NCI-H1105 treated with DMSO at 0.1 percent for 48 hours (cell line): ENCODE data around the gene LPCAT1.
A peak's percentile ranks its signal among the peaks of the same experiment; 100 is the strongest.
"Not testable (repeated sequence)": the region's sequence is repeated elsewhere in the genome, so short reads cannot be mapped to it uniquely, and the experiment has no call there.

Source experiments
- DNase-seq: peaks from one replicate; lab custom pipeline; 2025; lab: John Stamatoyannopoulos, UW

LPCAT1 gene

DNA sequence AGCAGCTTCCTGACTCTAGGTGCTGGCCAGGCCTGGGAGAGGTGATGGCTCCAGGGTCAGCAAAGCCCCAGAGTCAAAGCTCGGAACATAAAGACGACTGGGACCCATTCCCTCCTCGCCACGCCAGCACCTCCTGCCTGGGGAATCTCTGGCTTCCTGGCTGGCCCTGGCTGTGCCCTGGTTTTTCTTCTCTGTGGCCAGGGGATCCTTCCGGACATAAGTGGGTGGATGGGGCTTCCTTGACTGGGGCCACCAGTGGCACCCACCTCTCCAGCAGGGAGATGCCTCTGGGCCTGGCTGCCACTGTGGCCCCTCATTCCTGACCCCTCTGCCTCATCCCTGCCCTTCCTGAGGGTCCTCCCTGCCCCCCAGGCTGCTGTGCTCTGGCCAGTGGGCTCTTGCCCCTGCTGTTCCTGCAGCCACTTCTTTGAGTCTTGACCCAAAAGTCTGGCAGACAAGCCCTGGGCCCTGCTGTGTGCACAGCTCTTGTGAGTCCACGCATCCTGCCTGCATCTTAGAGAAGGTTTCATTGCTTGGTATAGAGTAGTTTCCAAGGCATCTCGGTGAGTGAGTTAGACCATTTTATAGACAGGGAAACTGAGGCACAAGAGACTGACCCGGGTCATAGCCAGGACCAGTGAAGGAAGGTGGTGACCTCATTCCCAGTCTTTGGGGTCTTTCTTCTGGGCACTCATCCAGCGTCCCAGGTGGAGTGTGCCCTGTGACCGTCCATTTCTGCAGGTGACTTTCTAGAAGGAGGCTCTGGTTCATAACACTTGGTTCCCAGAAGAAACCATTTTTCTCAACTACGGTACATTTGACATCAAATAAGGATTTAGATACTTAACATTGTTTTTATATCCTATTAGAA lies 17.3 kb upstream of the LPCAT1 start:
- DNase-seq = no peak

DNA sequence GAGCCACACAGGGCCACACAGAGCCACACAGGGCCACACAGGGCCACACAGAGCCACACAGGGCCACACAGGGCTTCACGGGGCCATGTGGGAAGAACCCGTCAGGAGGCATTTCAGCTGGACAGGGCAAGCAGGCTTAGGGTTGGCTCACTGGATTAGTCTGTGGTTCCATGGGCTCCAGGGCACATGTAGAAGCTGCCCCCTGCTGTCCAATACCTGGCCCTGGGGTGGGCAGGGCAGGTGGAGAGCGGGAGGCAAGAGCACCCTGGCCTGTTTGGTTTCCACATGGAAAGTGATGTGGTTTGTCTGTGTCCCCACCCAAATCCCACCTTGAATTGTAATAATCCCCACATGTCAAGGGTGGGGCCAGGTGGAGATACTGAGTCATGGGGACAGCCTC lies 16.4 kb upstream of the LPCAT1 start:
- DNase-seq = no peak

DNA sequence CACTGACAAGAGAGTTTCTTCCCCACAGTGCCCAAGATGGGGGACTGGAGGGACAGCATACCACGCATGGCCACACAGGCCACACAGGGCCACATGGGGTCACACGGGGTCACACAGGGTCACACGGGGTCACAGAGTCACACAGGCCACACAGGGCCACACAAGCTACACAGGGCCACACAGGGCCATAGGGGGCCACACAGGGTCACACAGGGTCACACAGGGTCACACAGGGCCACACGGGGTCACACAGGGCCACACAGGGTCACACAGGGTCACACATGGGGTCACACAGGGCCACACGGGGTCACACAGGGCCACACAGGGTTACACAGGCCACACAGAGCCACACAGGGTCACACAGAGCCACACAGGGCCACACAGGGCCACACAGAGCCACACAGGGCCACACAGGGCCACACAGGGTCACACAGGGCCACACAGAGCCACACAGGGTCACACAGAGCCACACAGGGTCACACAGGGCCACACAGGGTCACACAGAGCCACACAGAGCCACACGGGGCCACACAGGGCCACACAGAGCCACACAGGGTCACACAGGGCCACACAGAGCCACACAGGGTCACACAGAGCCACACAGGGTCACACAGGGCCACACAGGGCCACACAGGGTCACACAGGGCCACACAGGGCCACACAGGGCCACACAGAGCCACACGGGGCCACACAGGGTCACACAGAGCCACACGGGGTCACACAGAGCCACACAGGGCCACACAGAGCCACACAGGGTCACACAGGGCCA lies 15.8 kb upstream of the LPCAT1 start:
- not testable (repeated sequence) for DNase-seq

DNA sequence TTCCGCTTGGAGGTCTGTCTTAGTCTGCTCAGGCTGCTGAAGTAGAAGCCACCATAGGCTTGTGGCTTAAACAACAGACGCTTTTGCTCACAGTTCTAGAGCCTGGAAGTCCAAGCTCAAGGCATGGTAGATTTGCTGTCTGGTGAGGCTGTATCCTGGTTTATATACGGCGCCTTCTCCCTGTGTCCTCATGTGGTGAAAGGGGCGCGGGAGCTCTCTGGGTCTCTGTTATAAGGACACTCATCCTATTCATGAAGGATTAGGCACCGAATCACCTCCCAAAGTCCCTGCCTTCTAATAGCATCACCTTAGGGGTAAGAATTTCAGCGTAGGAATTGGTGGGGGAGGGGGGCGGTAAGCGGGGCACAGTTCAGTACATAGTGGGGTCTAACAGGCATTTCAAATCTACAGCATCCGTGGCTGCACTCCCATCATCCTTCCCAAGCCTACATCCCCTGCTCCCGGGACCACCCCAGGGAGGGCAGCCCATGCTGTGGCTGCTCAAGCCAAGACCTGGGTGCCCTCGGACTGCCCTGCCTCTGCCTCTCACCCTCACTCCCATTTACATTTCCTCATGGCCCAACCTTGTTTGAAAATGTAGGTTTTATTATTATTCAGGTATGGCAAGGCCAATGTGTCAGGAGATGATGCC lies 15.1 kb upstream of the LPCAT1 start:
- DNase-seq = no peak

DNA sequence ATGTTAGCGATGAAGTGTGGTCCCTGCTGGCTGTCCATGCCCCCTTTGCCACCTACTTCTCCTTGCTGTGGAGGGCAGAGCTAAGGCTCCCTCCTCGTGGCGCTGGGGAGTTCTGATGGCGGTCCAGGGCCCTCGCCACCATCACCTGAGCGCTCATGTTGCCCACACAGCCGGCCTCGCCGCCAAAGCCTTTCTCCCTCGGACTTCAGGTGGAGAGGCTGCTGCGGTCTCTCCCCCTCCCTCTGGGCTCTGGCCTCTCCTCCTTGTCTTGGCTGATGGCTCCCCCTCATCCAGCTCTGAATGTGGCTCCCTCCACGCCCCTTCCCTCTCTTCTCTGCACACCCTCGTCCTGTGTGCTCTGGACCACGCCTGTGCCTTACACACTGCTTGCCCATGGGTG lies 14.5 kb upstream of the LPCAT1 start:
- DNase-seq = no peak

DNA sequence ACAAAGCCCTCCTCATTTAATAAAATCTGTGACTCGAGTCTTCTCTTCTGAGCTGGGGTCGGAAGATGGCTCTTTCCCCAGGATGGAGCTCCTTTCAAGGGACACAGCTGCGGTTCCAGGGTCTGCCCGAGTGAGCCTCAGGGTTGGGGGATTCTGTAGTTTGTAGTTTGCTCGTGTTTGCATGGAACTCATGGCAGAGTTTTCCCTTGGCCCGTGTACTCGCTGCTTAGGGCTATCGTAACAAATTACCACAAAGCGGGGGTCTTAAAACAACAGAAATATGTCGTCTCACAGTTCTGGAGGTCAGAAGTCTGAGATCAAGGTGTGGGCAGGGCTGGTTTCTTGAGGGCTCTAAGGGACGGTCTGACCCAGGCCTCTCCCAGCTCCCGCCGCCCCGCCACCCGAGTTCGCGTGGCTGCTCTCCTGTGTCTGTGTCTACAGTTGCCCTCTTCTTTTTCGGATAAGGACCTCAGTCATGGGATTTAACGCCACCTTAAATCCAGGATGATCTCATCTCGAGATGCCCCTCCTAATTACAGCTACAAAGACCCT lies 13.9 kb upstream of the LPCAT1 start:
- DNase-seq = no peak

DNA sequence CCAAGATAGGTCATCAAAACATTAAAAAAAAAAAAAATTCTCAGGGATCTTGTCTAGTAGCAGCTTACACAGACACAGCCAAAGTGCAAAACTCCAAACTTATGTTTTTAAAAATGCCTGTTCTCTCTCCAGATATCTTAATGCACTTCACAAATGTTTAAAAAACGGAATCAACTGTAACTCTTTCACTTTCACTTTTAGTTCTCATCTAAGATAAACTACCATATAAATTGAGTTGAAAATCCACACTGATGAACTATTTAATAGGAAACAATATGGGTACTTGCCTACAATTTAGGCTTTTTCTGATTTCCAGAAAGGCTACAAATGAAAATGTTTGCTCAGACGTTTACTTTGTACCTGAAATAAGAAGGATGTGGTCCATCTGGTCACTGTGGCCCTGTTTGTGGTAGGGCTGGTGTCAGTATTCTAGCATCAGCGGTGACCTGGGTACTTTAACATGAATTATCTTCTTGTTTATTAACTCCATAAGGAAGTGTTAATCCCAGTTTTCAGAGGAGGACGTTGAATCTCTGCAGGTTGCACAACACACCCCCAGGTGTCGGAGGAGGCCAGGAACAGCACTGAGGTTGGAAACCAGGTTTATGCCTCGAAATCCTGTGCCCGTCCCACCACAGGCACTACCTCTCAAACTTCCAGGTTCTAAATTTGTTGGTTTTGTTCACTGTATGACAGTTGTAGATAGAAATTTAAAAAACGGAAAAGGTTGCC lies 13.3 kb upstream of the LPCAT1 start:
- DNase-seq = no peak

DNA sequence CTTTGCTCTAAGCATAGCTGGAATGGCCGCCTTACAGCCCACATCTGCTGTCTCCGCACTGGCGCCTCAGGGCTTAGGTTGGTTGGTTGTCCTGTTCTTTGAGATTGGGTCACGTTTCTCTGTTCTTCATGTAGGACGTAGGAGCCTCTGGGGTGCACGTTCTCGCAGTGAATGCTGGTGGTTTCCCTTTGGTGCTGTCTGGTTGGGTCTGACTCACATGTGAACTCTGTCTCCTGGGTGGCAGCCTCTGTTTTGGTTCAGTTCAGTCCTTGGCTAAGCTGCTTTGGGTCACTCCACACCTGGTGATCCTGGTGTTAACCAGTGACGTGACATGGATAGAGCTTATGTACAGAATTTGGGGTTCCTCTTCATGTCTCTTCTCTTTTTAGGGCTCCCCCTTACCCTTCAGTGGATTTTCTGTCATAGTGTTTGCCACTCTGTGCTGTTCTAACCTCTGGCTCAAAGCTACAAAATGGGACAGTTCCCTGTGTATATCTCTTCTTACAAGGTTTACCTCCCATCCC lies 12.6 kb upstream of the LPCAT1 start:
- no peak for DNase-seq

DNA sequence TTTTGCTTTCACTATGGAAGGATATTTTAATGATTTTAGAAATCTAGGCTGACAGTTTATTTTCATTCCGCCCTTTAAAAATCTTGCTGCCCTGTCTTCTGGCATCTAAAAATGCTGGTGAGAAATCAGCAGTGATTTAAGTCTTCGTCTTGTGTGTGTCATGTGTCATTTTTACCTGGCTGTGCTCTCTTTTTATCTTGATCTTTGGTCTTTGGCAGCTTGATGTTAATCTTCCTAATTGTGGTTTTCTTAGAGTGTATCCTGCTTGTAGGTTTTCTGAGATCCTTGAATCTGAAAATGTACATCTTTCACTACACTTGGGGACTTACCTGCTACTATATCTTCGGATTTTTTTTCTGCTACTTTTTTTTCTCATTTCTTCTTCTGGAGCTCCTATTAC lies 11.9 kb upstream of the LPCAT1 start:
- no peak for DNase-seq

DNA sequence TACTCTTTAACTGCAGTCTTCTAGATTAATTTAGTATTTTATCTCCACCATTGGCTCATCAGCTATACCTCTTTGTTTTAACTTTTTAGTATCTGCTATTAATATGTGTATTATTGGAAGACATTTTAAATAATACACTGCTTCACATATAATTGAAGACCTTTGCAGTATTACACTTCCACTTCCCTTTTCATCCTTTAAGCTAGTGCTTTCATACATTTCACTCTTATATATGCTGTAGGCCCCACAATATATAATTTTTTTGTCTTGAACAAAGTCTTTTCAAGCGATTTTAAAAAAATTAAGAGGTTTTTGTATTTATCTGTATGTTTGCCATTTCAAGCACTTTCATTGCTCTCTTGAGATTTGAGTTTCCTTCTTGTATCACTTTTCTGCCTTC lies 8.6 kb upstream of the LPCAT1 start:
- no peak for DNase-seq

DNA sequence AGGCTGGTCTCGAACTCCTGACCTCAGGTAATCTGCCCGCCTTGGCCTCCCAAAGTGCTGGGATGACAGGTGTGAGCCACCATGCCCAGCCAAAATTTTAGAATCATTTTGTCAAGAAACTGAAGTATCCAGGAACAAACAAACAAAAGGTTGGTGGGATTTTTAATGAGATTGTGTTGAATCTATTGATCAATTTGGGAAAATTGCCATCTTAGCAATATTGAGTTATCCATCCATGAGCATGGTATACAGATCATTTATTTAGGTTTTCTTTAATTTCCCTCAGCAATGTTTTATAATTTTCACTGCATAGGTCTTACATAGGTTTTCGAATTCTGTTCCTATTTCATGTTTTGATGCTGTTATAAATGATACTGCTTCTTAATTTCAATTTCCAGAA lies 5.7 kb upstream of the LPCAT1 start:
- DNase-seq = no peak

DNA sequence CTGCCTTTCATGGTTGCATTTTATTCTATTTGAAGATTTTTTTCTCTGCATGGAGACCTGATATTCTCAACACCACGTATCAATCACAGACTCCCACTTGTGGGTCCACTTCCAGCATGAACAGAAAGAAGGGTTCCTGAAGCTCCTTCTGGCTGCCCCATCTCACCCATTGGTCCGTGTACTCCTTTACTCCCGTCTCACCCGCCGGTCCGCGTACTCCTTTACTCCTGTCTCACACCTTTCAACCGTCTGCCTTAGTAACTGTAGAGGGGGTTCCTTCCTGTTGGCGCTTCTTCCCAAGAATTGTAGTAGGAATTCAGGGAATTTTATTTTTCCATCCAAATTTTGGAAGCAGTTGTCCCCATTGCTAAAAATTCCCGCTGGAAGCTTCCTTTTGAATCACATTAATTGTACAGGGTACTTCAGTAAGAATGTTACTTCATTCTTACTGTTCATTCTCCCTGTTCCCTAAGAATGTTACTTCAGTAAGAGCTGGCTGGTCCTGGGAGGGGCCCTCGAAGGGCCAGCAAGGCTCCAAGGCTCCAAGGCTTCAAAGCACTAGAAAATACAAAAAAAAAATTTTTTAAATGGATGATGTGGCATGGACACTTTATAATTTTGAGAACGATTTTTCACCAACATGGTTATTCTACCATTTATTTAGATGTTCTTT lies 3.9 kb upstream of the LPCAT1 start:
- no peak for DNase-seq

DNA sequence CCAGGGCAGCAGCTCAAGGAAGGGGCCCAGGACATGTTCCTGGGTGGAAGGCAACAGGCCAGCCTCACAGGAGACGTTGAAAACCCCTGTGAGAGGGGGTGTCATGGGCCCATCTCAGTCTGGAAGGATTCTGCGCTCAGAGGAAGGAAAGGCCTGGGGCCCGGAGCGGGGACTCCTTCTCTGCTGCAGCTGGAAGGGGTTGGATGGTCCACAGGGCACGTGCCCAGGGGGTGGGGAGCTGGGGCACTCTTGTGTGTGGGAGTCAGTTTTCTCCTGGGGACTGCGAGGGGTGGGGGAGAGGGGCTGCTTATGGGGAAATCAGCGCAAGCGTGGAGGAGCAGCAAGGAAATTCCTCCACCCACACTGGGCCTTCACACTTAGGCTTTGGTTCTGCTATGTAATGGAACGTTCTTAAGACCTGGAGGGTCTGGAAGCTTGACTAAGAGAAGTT lies 2.9 kb upstream of the LPCAT1 start:
- no peak for DNase-seq

DNA sequence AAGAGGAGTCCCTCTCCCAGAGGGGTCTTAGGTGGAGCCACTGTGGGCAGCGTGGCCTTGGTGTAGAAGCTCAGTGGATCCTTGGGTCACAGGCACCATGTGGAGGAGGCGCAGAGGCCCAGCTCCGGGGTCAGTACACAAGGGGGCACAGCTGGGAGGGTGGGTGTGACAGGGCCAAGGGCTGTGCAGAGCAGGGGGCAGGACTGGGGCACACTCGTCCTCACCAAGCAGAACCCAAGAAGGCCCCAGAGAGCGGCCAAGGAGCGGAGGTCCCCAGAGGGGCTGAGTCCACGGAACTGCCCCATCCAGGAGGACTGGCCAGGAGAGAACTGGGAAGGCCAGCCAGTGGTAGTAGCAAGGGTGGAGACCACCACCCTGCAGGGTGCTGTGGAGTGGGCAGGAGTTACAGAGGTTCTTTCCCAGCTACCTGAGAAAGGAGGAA lies 2.5 kb upstream of the LPCAT1 start:
- DNase-seq = no peak

DNA sequence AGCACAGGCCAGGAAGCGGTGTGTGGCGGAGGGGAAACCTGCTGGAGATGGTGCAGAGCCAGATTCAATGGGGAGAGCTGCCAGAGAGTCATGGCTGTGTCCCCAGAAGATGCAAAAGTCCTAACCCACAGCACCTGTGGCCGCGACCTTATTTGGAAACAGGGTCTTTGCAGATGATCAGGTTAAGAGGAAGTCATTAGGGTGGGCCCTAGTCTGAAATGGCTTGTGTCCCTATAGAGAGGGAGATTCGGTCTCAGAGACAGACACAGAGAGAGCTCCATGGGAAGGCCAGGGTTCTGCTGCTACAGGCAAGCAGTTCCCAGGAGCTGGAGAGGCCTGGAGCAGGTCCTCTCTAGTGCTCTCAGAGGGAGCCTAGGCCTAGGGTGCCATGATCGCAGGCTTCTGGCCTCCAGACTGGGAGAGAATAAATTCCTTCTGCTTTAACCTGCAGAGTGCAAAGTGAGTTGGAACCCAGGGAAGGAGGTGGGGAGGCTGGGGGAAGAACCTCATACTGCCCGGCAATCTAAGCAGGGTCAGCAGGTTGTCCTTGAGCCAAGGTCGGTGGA lies 1.9 kb upstream of the LPCAT1 start:
- no peak for DNase-seq

DNA sequence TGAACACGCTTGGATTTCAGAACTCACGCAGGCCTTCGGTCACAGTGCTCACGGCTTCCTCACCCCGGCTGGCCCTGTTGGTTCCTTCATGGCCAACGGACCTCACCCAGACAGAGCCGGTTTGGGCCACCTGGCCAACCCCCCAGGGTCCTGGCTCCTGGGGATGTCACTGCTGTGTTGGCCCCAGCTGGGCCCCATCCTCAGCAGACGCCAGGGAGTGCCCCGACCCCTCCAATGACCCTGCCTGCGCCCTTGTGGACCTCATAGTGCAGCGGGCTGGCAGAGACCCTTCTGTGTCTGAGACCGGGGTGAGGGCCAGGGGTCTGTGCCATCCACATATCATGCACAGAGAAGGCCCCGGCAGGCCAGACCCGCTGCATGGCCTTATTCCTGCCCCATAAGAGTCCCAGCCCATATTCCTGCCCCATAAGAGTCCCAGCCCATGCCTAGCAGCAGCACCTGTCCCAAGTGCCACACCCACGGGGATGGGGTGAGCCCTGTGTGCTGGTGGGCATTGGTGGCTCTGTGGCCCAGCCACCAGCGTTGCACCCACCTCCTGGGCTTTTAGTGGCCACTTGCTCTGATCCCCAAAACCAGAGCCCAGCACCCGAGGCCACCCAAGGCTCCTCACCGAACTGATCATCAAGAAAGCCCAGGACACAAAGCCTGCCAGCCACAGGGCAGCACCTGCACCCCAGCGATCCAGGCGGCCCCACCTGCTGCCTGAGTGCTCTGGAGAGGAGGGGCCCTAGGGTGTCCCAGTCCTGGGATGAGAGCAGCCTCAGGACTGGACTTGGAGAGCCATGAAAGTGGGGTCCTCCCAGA lies 1.3 kb upstream of the LPCAT1 start:
- DNase-seq = no peak

DNA sequence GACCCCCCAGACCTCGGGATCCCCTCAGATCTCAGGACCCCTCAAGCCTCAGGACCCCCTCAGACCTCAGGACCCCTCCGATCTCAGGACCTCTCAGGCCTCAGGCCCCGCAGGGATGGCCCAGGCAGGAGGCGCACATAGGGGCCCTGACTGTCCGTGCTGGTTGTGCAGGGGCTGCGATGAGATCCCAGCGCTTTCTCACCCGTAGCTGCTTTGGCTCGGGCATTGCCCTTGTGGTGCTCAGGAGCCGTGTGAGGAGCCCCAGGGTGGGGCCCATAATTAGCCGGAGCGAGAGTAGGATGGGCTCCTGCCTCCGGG lies 680 bp upstream of the LPCAT1 start:
- DNase-seq = no peak

DNA sequence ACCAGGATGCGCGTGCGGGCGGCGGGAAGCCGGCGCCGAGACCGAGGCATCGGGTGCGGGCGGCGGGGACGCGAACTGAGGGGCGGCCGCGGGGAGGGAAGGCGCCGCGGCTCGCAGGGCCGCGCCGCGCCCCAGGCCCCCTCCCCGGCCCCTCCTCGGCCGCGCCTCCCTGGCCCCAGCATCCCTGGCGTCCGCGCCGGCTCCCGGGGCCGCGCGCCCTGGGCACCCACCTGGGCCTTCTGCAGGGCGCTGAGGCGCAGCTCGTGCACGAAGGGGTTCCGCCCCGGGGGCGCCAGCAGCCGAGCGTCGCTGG lies 324 bp downstream of the LPCAT1 start:
- DNase-seq = peak; percentile 48

DNA sequence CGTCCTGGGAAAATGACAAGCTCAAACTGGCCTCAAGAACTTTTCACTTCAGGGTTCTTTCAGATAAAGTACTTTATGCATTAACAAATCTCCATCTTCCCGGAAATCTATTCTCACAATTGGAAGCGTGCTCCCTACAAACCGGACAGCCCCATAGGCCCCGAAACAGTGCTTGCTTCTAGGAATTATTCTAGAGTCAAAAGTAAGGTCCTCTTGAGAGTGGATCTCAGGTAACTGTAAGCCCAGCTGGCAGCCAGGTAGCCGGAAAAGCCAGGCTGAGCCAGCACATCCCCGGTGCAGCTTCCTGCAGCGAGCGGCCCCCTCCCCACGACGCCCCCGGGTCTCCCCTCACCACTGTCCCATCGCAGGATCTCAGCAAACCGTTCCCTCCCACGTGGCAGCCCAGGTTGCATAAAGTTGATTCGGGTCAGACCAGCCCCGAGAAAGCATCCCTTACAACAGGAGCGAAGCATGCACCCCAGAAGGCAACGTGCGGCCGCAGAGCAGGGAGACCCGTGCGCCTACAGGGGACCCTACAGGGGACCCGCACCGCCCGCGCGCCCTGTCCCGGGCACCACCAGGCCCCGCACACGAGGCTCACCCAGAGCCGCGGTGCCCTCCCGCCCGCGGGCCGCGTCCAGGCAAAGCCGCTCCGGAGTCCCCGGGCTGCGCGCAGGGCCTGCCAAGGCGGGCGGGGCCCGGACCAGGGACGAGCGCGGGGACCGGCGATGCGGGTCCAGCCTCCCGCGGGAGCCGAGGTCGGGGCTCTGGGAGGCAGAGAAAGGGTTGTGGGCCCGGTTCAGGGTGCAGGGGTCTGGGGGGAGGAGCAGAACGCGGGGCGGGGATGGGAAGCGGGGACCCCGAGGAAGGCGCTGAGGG lies 920 bp downstream of the LPCAT1 start:
- no peak for DNase-seq
